ENCODE results near the gene GRM7. TPM values are rescaled to one million over a fixed set of nuclear protein-coding genes. Genes with fewer than 3 reads are reported as not detected.

Gene GRM7
- total and polyA plus RNA-seq, 2 donors (not counting 1 experiment from before 2014, with no cell fraction given): not detected

DNA sequence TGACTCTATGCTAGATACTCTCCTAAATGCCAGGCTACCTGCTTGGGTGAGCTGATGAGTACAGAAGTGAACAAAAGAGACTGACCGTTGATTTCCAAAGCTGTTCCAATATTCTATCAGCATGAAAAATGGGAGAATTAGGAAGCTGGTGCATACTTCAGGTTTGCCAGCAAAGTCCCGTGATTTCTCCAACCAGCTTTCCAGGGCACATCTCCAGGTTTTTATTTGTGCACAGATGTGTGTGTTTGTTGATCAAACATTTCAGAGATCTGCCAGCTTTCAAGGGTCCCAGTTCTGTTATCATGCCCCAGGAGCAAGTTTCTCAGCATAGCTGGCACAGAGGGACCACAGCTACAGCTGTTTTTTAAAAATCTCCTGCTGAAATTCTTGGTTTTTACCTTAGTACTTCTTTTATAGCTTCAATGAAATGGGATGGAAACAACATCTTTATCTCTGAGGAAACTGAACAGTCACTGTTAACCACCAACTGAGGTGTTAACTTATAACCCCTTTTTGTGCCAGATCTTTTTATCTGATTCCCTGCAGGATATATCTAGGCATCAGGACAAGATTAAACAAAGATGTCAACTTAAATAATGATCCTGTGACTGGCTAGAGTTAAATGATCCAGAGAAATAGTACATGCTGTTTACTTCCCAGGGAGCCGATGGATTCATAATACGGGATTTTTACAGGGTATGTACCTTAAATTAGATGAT, 380.8 kb downstream of the GRM7 start:
- TF ChIP-seq, protein P1, sequence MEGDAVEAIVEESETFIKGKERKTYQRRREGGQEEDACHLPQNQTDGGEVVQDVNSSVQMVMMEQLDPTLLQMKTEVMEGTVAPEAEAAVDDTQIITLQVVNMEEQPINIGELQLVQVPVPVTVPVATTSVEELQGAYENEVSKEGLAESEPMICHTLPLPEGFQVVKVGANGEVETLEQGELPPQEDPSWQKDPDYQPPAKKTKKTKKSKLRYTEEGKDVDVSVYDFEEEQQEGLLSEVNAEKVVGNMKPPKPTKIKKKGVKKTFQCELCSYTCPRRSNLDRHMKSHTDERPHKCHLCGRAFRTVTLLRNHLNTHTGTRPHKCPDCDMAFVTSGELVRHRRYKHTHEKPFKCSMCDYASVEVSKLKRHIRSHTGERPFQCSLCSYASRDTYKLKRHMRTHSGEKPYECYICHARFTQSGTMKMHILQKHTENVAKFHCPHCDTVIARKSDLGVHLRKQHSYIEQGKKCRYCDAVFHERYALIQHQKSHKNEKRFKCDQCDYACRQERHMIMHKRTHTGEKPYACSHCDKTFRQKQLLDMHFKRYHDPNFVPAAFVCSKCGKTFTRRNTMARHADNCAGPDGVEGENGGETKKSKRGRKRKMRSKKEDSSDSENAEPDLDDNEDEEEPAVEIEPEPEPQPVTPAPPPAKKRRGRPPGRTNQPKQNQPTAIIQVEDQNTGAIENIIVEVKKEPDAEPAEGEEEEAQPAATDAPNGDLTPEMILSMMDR (IDR thresholded peaks at IDR 0.05): no peak
- no peak for TF ChIP-seq EZH2 (IDR thresholded peaks at IDR 0.05; ENCODE audit: borderline replicate concordance, insufficient read depth, low read depth, low read length, poor library complexity, severe bottlenecking)
- Histone ChIP-seq H3K4me1 (ENCODE audit: control insufficient read depth in 2 of 2, insufficient read depth in 2 of 2, low read length in 2 of 2) (no peaks in the 10 kb centered on the region), H3K27ac (ENCODE audit: low read length in 2 of 2) (no peak overlapping the region), H3K79me2 (ENCODE audit: control insufficient read depth, insufficient read depth, low read length) (no peaks in the 10 kb centered on the region), H3K4me2 (replicated peaks; ENCODE audit: low read depth, low read length, poor library complexity, severe bottlenecking) (no peak overlapping the region), H3K36me3 (replicated peaks in 1 of 2; ENCODE audit: control extremely low read depth in 1 of 2, control insufficient read depth in 1 of 2, extremely low read depth in 1 of 2, insufficient read depth in 2 of 2, low read length in 1 of 2) (no peaks in the 10 kb centered on the region), H3K9ac (ENCODE audit: low read length) (no peak overlapping the region), H3K9me3 (ENCODE audit: control extremely low read depth in 1 of 3, control insufficient read depth in 2 of 3, insufficient read depth in 1 of 3, low read length in 2 of 3) (peaks cover 0 to 3% (median 1%) of the 10 kb centered on the region in 3 donors), H4K20me1 (ENCODE audit: control insufficient read depth, insufficient read depth, low read length, poor library complexity, severe bottlenecking) (no peaks in the 10 kb centered on the region), H3K4me3 (ENCODE audit: control extremely low read depth in 1 of 5, extremely low read depth in 1 of 5, insufficient read depth in 1 of 5, low read depth in 2 of 5, low read length in 4 of 5) (no peak overlapping the region), H3K27me3 (replicated peaks in 1 of 4; ENCODE audit: control extremely low read depth in 1 of 4, control insufficient read depth in 3 of 4, insufficient read depth in 4 of 4, low read length in 3 of 4) (no peaks in the 10 kb centered on the region), H2AFZ (ENCODE audit: insufficient read depth, low read depth, low read length, poor library complexity, severe bottlenecking) (no peak overlapping the region)
- Mint-ChIP-seq H3K9me3 (ENCODE audit: insufficient read depth) (peaks cover 5% of the 10 kb centered on the region), H3K4me1 (no peaks in the 10 kb centered on the region), H3K4me3 (no peak overlapping the region), H3K27ac (no peak overlapping the region), H3K27me3 (no peaks in the 10 kb centered on the region)
- ATAC-seq (ENCODE audit: low read depth) (no peak), DNase-seq (no peak)
- ChIA-PET CTCF (no interaction called here), POLR2A (no interaction called here)
- WGBS (ENCODE audit: insufficient coverage): 100% methylated on average over 2 of the region's 4 CpGs
- intact Hi-C loops (cut with micrococcal nuclease): no loop called here

DNA sequence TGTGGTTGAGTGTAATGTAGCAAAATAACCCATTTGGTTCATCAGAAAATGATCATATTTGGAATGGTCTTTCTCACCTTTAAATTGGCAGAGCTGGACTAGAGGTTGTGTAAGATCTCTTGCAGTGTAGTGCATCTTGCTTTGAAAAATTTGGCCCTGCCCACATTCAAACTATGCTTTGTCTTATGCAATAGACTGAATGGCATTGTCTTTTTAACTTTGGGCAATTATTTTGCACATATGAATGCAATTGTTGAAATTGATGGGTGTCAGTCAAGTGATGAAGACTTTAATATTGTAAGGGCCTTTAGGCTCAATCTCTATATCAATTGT, 381.4 kb downstream of the GRM7 start:
- ChIA-PET POLR2A (no interaction called here), CTCF (no interaction called here)
- Histone ChIP-seq H3K36me3 (replicated peaks in 1 of 2; ENCODE audit: control extremely low read depth in 1 of 2, control insufficient read depth in 1 of 2, extremely low read depth in 1 of 2, insufficient read depth in 2 of 2, low read length in 1 of 2) (no peaks in the 10 kb centered on the region), H2AFZ (ENCODE audit: insufficient read depth, low read depth, low read length, poor library complexity, severe bottlenecking) (no peak overlapping the region), H3K27me3 (replicated peaks in 1 of 4; ENCODE audit: control extremely low read depth in 1 of 4, control insufficient read depth in 3 of 4, insufficient read depth in 4 of 4, low read length in 3 of 4) (no peaks in the 10 kb centered on the region), H3K9me3 (ENCODE audit: control extremely low read depth in 1 of 3, control insufficient read depth in 2 of 3, insufficient read depth in 1 of 3, low read length in 2 of 3) (peaks cover 0 to 2% (median 1%) of the 10 kb centered on the region in 3 donors), H3K4me2 (replicated peaks; ENCODE audit: low read depth, low read length, poor library complexity, severe bottlenecking) (no peak overlapping the region), H3K27ac (ENCODE audit: low read length in 2 of 2) (no peak overlapping the region), H3K9ac (ENCODE audit: low read length) (no peak overlapping the region), H3K4me1 (ENCODE audit: control insufficient read depth in 2 of 2, insufficient read depth in 2 of 2, low read length in 2 of 2) (no peaks in the 10 kb centered on the region), H3K4me3 (ENCODE audit: control extremely low read depth in 1 of 5, extremely low read depth in 1 of 5, insufficient read depth in 1 of 5, low read depth in 2 of 5, low read length in 4 of 5) (no peak overlapping the region), H4K20me1 (ENCODE audit: control insufficient read depth, insufficient read depth, low read length, poor library complexity, severe bottlenecking) (no peaks in the 10 kb centered on the region), H3K79me2 (ENCODE audit: control insufficient read depth, insufficient read depth, low read length) (no peaks in the 10 kb centered on the region)
- no peaks in the 10 kb centered on the region for H3K27me3 Mint-ChIP-seq
- H3K9me3 Mint-ChIP-seq (ENCODE audit: insufficient read depth): peaks cover 5% of the 10 kb centered on the region
- DNase-seq: no peak
- no peak for ATAC-seq (ENCODE audit: low read depth)
- no peak overlapping the region for H3K4me3 Mint-ChIP-seq
- TF ChIP-seq, protein P1 (IDR thresholded peaks at IDR 0.05): no peak
- no peak for TF ChIP-seq EZH2 (IDR thresholded peaks at IDR 0.05; ENCODE audit: borderline replicate concordance, insufficient read depth, low read depth, low read length, poor library complexity, severe bottlenecking)
- intact Hi-C loops (cut with micrococcal nuclease): no loop called here
- H3K4me1 Mint-ChIP-seq: no peaks in the 10 kb centered on the region
- H3K27ac Mint-ChIP-seq: no peak overlapping the region
